Neural cell (in vitro differentiated cells): Measurements from ENCODE around the gene CLDN14.

Source experiments
- CTCF ChIP-seq: fragments of 450-650 bp; IDR thresholded peaks from 2 replicates; pipeline ENCODE4 v1.5.1; 2014; ENCODE audit warnings: antibody characterized with exemption, mild to moderate bottlenecking, moderate library complexity; ENCODE audit not compliant: poor library complexity, severe bottlenecking
- EZH2 ChIP-seq: fragments of 200-600, 300-800 bp; shearing (Covaris generic), sonication (generic); IDR thresholded peaks from 2 replicates; pipeline ENCODE4 v1.6.1; 2014; ENCODE audit warnings: antibody characterized with exemption, low read length, borderline replicate concordance, mild to moderate bottlenecking; ENCODE audit not compliant: insufficient read depth, poor library complexity, severe bottlenecking
- POLR2AphosphoS5 ChIP-seq: IDR thresholded peaks from 2 replicates; pipeline ENCODE4 v1.6.1; 2012
- TAF1 ChIP-seq: IDR thresholded peaks from 2 replicates; pipeline ENCODE4 v1.6.1; 2012; ENCODE audit warnings: low read depth
- TF ChIP-seq, protein P1 (sequence below): IDR thresholded peaks from 2 replicates; pipeline ENCODE4 v1.6.1; 2012; ENCODE audit warnings: borderline replicate concordance

GRCh38 chr21:36502365-36502764, 22.4 kb upstream of the CLDN14 start:
- TF ChIP-seq CTCF: no peak
- TF ChIP-seq POLR2AphosphoS5: no peak
- TF ChIP-seq TAF1: no peak
- TF ChIP-seq, protein P1, sequence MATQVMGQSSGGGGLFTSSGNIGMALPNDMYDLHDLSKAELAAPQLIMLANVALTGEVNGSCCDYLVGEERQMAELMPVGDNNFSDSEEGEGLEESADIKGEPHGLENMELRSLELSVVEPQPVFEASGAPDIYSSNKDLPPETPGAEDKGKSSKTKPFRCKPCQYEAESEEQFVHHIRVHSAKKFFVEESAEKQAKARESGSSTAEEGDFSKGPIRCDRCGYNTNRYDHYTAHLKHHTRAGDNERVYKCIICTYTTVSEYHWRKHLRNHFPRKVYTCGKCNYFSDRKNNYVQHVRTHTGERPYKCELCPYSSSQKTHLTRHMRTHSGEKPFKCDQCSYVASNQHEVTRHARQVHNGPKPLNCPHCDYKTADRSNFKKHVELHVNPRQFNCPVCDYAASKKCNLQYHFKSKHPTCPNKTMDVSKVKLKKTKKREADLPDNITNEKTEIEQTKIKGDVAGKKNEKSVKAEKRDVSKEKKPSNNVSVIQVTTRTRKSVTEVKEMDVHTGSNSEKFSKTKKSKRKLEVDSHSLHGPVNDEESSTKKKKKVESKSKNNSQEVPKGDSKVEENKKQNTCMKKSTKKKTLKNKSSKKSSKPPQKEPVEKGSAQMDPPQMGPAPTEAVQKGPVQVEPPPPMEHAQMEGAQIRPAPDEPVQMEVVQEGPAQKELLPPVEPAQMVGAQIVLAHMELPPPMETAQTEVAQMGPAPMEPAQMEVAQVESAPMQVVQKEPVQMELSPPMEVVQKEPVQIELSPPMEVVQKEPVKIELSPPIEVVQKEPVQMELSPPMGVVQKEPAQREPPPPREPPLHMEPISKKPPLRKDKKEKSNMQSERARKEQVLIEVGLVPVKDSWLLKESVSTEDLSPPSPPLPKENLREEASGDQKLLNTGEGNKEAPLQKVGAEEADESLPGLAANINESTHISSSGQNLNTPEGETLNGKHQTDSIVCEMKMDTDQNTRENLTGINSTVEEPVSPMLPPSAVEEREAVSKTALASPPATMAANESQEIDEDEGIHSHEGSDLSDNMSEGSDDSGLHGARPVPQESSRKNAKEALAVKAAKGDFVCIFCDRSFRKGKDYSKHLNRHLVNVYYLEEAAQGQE: no peak
- no peak for TF ChIP-seq EZH2
